ENCODE data around the gene TERF2IP. TPM values are rescaled to one million over a fixed set of nuclear protein-coding genes. Genes with fewer than 3 reads are reported as not detected.

Gene TERF2IP
- total and polyA plus RNA-seq, 9 of the 15 experiments (the other 6 are each of a cell fraction or from before 2014, with no cell fraction given), result 14.5 to 64.2 (median 47.0) TPM

- TF ChIP-seq ARID3A (IDR thresholded peaks at IDR 0.05; ENCODE audit: borderline replicate concordance, low read depth, low read length), result no peak
- no peak for TF ChIP-seq GATAD2A (IDR thresholded peaks at IDR 0.05)
- TF ChIP-seq BRD9 (IDR thresholded peaks at IDR 0.05; ENCODE audit: low read depth, partially characterized antibody), result no peak
- peak; percentile 99 for TF ChIP-seq CREM (IDR thresholded peaks at IDR 0.05; ENCODE audit: low read depth)
- TF ChIP-seq PCBP2 (IDR thresholded peaks at IDR 0.05; ENCODE audit: low read depth, low read length, poor library complexity, severe bottlenecking), result no peak
- TF ChIP-seq AFF4 (CRISPR knock-in tag; IDR thresholded peaks at IDR 0.05), result peak; percentile 52; the same call in 1 of the 2 replicates
- TF ChIP-seq POLR2B (IDR thresholded peaks at IDR 0.05; ENCODE audit: low read depth, partially characterized antibody), result peak; percentile 83
- no peak for TF ChIP-seq TFAM (CRISPR knock-in tag; conservative IDR thresholded peaks at IDR 0.05)
- TF ChIP-seq SPI1 (IDR thresholded peaks at IDR 0.05; ENCODE audit: borderline replicate concordance, low read depth, low read length), result peak; percentile 45; the same call in 1 of the 2 replicates
- no peak for TF ChIP-seq FOXA1 (IDR thresholded peaks at IDR 0.05; ENCODE audit: borderline replicate concordance)
- TF ChIP-seq SOX6 (IDR thresholded peaks at IDR 0.05), result no peak
- TF ChIP-seq ZNF280A (IDR thresholded peaks at IDR 0.05; ENCODE audit: low read depth, partially characterized antibody), result no peak
- no peak for TF ChIP-seq BRCA1 (IDR thresholded peaks at IDR 0.05)
- TF ChIP-seq BRCA1 (CRISPR knock-in tag; IDR thresholded peaks at IDR 0.05), result no peak
- peak; percentile 42; the same call in 1 of the 2 replicates for TF ChIP-seq MAFF (IDR thresholded peaks at IDR 0.05; ENCODE audit: low read length)
- TF ChIP-seq HNRNPUL1 (IDR thresholded peaks at IDR 0.05; ENCODE audit: low read length), result no peak
- TF ChIP-seq ETS1 (conservative IDR thresholded peaks at IDR 0.05; ENCODE audit: control insufficient read depth, low read depth, low read length), result peak; percentile 90
- TF ChIP-seq ZNF184 (CRISPR knock-in tag; IDR thresholded peaks at IDR 0.05), result no peak
Measured at GRCh38 chr16:75622761-75623605, 24.6 kb upstream of the TERF2IP start, which contains the start of gene ADAT1 (continued).

Measured in K562 (cell line).